HepG2 (cell line): Measurements from ENCODE around the gene PRKAR2A. TPM values are rescaled to one million over a fixed set of nuclear protein-coding genes. Genes with fewer than 3 reads are reported as not detected.
A peak's percentile ranks its signal among the peaks of the same experiment; 100 is the strongest.

ENCODE experiments used
- CREB3 ChIP-seq: sonication (generic); formaldehyde crosslinking; IDR thresholded peaks from 2 replicates; pipeline ENCODE4 v1.5.0; 2020; ENCODE audit warnings: missing genetic modification reagents
- GPBP1L1 ChIP-seq: sonication (generic); formaldehyde crosslinking; IDR thresholded peaks from 2 replicates; pipeline ENCODE4 v1.5.0; 2020; ENCODE audit warnings: mild to moderate bottlenecking, missing genetic modification reagents
- GRHL1 ChIP-seq: sonication (generic); formaldehyde crosslinking; conservative IDR thresholded peaks from 2 replicates; pipeline ENCODE4 v1.8.0; 2022; ENCODE audit warnings: missing genetic modification reagents
- HDAC1 ChIP-seq: sonication (generic); formaldehyde crosslinking; IDR thresholded peaks from 2 replicates; pipeline ENCODE4 v1.5.1; 2020; ENCODE audit warnings: mild to moderate bottlenecking, missing genetic modification reagents
- HDAC2 ChIP-seq: sonication (generic); formaldehyde crosslinking; IDR thresholded peaks from 2 replicates; pipeline ENCODE4 v1.4.0; 2020; ENCODE audit warnings: missing genetic modification reagents
- HNRNPK ChIP-seq: fragments of 200-400 bp; formaldehyde crosslinking; IDR thresholded peaks from 2 replicates; pipeline ENCODE4 v1.6.1; 2018; ENCODE audit warnings: low read length, low read depth, moderate library complexity, mild to moderate bottlenecking; ENCODE audit not compliant: poor library complexity, severe bottlenecking
- KDM1A ChIP-seq: IDR thresholded peaks from 2 replicates; pipeline ENCODE4 v1.6.1; 2016; ENCODE audit warnings: missing compliant biosample characterization
- MTA1 ChIP-seq: sonication (generic); formaldehyde crosslinking; IDR thresholded peaks from 2 replicates; pipeline ENCODE4 v1.4.0; 2020; ENCODE audit warnings: missing genetic modification reagents, mild to moderate bottlenecking, borderline replicate concordance
- PREB ChIP-seq: sonication (generic); formaldehyde crosslinking; IDR thresholded peaks from 2 replicates; pipeline ENCODE4 v1.4.0; 2020; ENCODE audit warnings: missing genetic modification reagents
- REL ChIP-seq: sonication (generic); formaldehyde crosslinking; conservative IDR thresholded peaks from 2 replicates; pipeline ENCODE4 v1.8.0; 2022; ENCODE audit warnings: mild to moderate bottlenecking, missing genetic modification reagents, moderate library complexity
- RNF2 ChIP-seq: fragments of 450-650 bp; conservative IDR thresholded peaks from 2 replicates; pipeline ENCODE4 v1.6.1; 2016; ENCODE audit warnings: low read depth
- SAFB2 ChIP-seq: sonication (generic); formaldehyde crosslinking; IDR thresholded peaks from 2 replicates; pipeline ENCODE4 v1.5.1; 2020; ENCODE audit warnings: missing genetic modification reagents, low read depth, mild to moderate bottlenecking, borderline replicate concordance
- TFAP4 ChIP-seq: sonication (generic); IDR thresholded peaks from 2 replicates; pipeline ENCODE4 v1.6.1; 2016; ENCODE audit warnings: low read depth, borderline replicate concordance
- THAP9 ChIP-seq: sonication (generic); formaldehyde crosslinking; IDR thresholded peaks from 2 replicates; pipeline ENCODE4; 2020; ENCODE audit warnings: missing genetic modification reagents, mild to moderate bottlenecking, borderline replicate concordance
- ZBTB3 ChIP-seq: sonication (generic); formaldehyde crosslinking; IDR thresholded peaks from 2 replicates; pipeline ENCODE4 v1.4.0; 2020; ENCODE audit warnings: low read depth, mild to moderate bottlenecking, moderate library complexity, missing genetic modification reagents, borderline replicate concordance
- ZBTB8A ChIP-seq: sonication (generic); formaldehyde crosslinking; IDR thresholded peaks from 2 replicates; pipeline ENCODE4 v1.4.0; 2020; ENCODE audit warnings: mild to moderate bottlenecking, low read depth, missing genetic modification reagents, borderline replicate concordance
- ZNF235 ChIP-seq: sonication (generic); formaldehyde crosslinking; IDR thresholded peaks from 2 replicates; pipeline ENCODE4 v1.8.1; 2023; ENCODE audit warnings: mild to moderate bottlenecking, missing genetic modification reagents, borderline replicate concordance
- ZNF496 ChIP-seq: sonication (generic); formaldehyde crosslinking; IDR thresholded peaks from 2 replicates; pipeline ENCODE4 v1.8.1; 2023; ENCODE audit warnings: mild to moderate bottlenecking, moderate library complexity, missing genetic modification reagents; ENCODE audit not compliant: insufficient replicate concordance
- ZNF670 ChIP-seq: sonication (generic); formaldehyde crosslinking; IDR thresholded peaks from 2 replicates; pipeline ENCODE4 v1.8.0; 2022; ENCODE audit warnings: mild to moderate bottlenecking, missing genetic modification reagents, borderline replicate concordance
- ZSCAN30 ChIP-seq: sonication (generic); formaldehyde crosslinking; IDR thresholded peaks from 2 replicates; pipeline ENCODE4 v1.5.0; 2020; ENCODE audit warnings: mild to moderate bottlenecking, missing genetic modification reagents
- polyA plus RNA-seq, 8 experiments: library from polyadenylated mRNA; depleted of rRNA in 3 of 8; stranded (reverse) in 7 of 8; unstranded in 1 of 8; fragments of >200 nt; fragmentation: Illumina TruSeq in 4 of 8; extraction: Trizol in 4 of 8; gene quantifications; 2 replicates each; pipeline versions ENCODE4 v1.2.1 to v1.2.3, GENCODE V29; 2011 to 2016; ENCODE audit warnings: low read depth in 4 of 8, missing spikeins in 1 of 8, mixed read lengths in 1 of 8; ENCODE audit not compliant: insufficient read depth in 1 of 8
- total RNA-seq, 5 experiments: library from RNA; depleted of rRNA; stranded (reverse); fragments of >200 nt; fragmentation: Illumina TruSeq; extraction: Trizol; gene quantifications; 2 replicates each; pipeline ENCODE4 v1.2.3, GENCODE V29; 2016; ENCODE audit warnings: low read depth in 1 of 5

The PRKAR2A gene
- total and polyA plus RNA-seq, 2 of the 13 experiments (the other 11 are each of a cell fraction or from before 2014, with no cell fraction given): 11.8 to 29.2 TPM

GRCh38 chr3:48716982-48717746 is 130.5 kb downstream of the PRKAR2A start, which contains the start of gene IP6K2 (continued):
- TF ChIP-seq THAP9 (peak; percentile 41; the same call in 1 of the 2 replicates), GRHL1 (CRISPR knock-in tag) (no peak), HDAC1 (peak; percentile 69), ZBTB3 (CRISPR knock-in tag) (peak; percentile 78), SAFB2 (CRISPR knock-in tag) (no peak; the same call in 1 of the 2 replicates), HDAC2 (CRISPR knock-in tag) (no peak), ZNF496 (no peak), MTA1 (CRISPR knock-in tag) (no peak), PREB (CRISPR knock-in tag) (no peak), HNRNPK (no peak), TFAP4 (no peak), KDM1A (CRISPR knock-in tag) (no peak), ZNF235 (CRISPR knock-in tag) (no peak), REL (CRISPR knock-in tag) (no peak), ZBTB8A (CRISPR knock-in tag) (no peak), CREB3 (CRISPR knock-in tag) (no peak), ZNF670 (CRISPR knock-in tag) (no peak), GPBP1L1 (CRISPR knock-in tag) (no peak), RNF2 (no peak), ZSCAN30 (CRISPR knock-in tag) (no peak)
